PC-3 (cell line): Measurements from ENCODE around the gene ZNF507. TPM values are rescaled to one million over a fixed set of nuclear protein-coding genes. Genes with fewer than 3 reads are reported as not detected.

ENCODE experiments used
- ATAC-seq: fragments of 200-7000 bp; cut with Tn5 transposase; 2 replicates; pipeline ENCODE4 v1.9.1; 2020; ENCODE audit warnings: mild to moderate bottlenecking, moderate library complexity
- BruUV-seq: library from RNA; stranded (reverse); fragments of 400-500 nt; replicated peaks from 2 replicates; lab custom pipeline; 2021; lab: Mats Ljungman, UMichigan
- CTCF ChIA-PET: fragments of 300-600 bp; sonication (Branson Sonifier 250); formaldehyde crosslinking; loops from one replicate; lab custom pipeline; 2022; ENCODE audit warnings: antibody characterized with exemption; lab: Charles Lee
- POLR2A ChIA-PET: fragments of 300-600 bp; sonication (Branson Sonifier 250); formaldehyde crosslinking; loops from one replicate; lab custom pipeline; 2022; ENCODE audit warnings: antibody characterized with exemption; ENCODE audit not compliant: unreplicated experiment; lab: Charles Lee
- DNase-seq: peaks from one replicate; pipeline ENCODE4 v3.0.0-alpha.2; 2015
- H2AFZ ChIP-seq: fragments of 300-600 bp; sonication (generic); 2 replicates; pipeline ENCODE4 v1.6.0; 2016; ENCODE audit warnings: antibody characterized with exemption, low read length
- H3F3A ChIP-seq: fragments of 300-600 bp; sonication (generic); one replicate; pipeline ENCODE4 v1.6.0; 2017; ENCODE audit warnings: antibody characterized with exemption, low read length, control low read depth, mild to moderate bottlenecking; ENCODE audit not compliant: unreplicated experiment
- H3K27ac ChIP-seq: fragments of 300-600 bp; sonication (generic); 2 replicates; pipeline ENCODE4 v1.5.1; 2016; ENCODE audit warnings: mild to moderate bottlenecking, low read length
- H3K27me3 ChIP-seq: fragments of 300-600 bp; sonication (generic); 2 replicates; pipeline ENCODE4 v1.6.1; 2016; ENCODE audit warnings: low read length, mixed read lengths
- H3K36me3 ChIP-seq: fragments of 300-600 bp; sonication (generic); 2 replicates; pipeline ENCODE4 v1.6.1; 2016; ENCODE audit warnings: low read depth, mixed run types, low read length, mixed read lengths
- H3K4me1 ChIP-seq: fragments of 300-600 bp; sonication (generic); 2 replicates; pipeline ENCODE4 v1.5.1; 2016; ENCODE audit warnings: low read length; ENCODE audit not compliant: insufficient read depth
- H3K4me2 ChIP-seq: fragments of 300-600 bp; sonication (generic); 2 replicates; pipeline ENCODE4 v1.6.0; 2016; ENCODE audit warnings: low read length
- H3K4me3 ChIP-seq: fragments of 300-600 bp; sonication (generic); 2 replicates; pipeline ENCODE4 v1.5.1; 2016; ENCODE audit warnings: mild to moderate bottlenecking, low read length, mixed read lengths
- H3K79me2 ChIP-seq: fragments of 300-600 bp; sonication (generic); 2 replicates; pipeline ENCODE4 v1.6.1; 2017; ENCODE audit warnings: low read length, mixed read lengths
- H3K9ac ChIP-seq: fragments of 300-600 bp; sonication (generic); 2 replicates; pipeline ENCODE4 v1.6.0; 2016; ENCODE audit warnings: mild to moderate bottlenecking, low read length
- H3K9me2 ChIP-seq: fragments of 300-600 bp; sonication (generic); replicated peaks from 2 replicates; pipeline ENCODE4 v1.6.1; 2016; ENCODE audit warnings: mixed run types, low read length, mixed read lengths
- H3K9me3 ChIP-seq: fragments of 300-600 bp; sonication (generic); 2 replicates; pipeline ENCODE4 v1.6.1; 2016; ENCODE audit warnings: low read length, mixed read lengths
- H4K20me1 ChIP-seq: fragments of 300-600 bp; sonication (generic); 2 replicates; pipeline ENCODE4 v1.6.1; 2016; ENCODE audit warnings: low read length, mixed read lengths
- EZH2 ChIP-seq: fragments of 300-600 bp; sonication (generic); IDR thresholded peaks from one replicate; pipeline ENCODE4 v1.6.1; 2017; ENCODE audit warnings: antibody characterized with exemption, mild to moderate bottlenecking, low read length; ENCODE audit not compliant: unreplicated experiment
- EZH2phosphoT487 ChIP-seq: fragments of 300-600 bp; sonication (generic); IDR thresholded peaks from 2 replicates; pipeline ENCODE4 v1.6.1; 2018; ENCODE audit warnings: mild to moderate bottlenecking, antibody characterized with exemption, low read length, borderline replicate concordance
- intact Hi-C: fragments of 100-400 bp; cut with micrococcal nuclease; formaldehyde crosslinking; loops from 2 replicates; pipeline ENCODE4 v1.9.0; 2023
- total RNA-seq: library from RNA; depleted of rRNA; stranded (reverse); fragments of >200 nt; gene quantifications from 2 replicates; pipeline ENCODE4 v1.2.3, GENCODE V29; 2014
- TF ChIP-seq, protein P1 (sequence below): fragments of 300-600 bp; sonication (generic); conservative IDR thresholded peaks from 2 replicates; pipeline ENCODE4 v1.5.1; 2017; ENCODE audit warnings: antibody characterized with exemption, low read depth, mild to moderate bottlenecking, low read length

Gene ZNF507
- total RNA-seq, 1 experiment from 2014 or later, result 4.9 TPM

- Histone ChIP-seq H3K27me3 (no peaks in the 10 kb centered on the region), H3K27ac (no peak overlapping the region), H3K9me3 (no peaks in the 10 kb centered on the region), H3K9ac (no peak overlapping the region), H3K4me2 (no peak overlapping the region), H3F3A (no peaks in the 10 kb centered on the region), H3K4me3 (no peak overlapping the region), H3K36me3 (no peaks in the 10 kb centered on the region), H3K79me2 (no peaks in the 10 kb centered on the region), H2AFZ (no peak overlapping the region), H3K9me2 (no peaks in the 10 kb centered on the region), H4K20me1 (no peaks in the 10 kb centered on the region), H3K4me1 (no peaks in the 10 kb centered on the region)
- DNase-seq (no peak), ATAC-seq (no peak)
- intact Hi-C loops, result no loop called here
- ChIA-PET CTCF (no interaction called here), POLR2A (no interaction called here)
- BruUV-seq, result no TSS peak
- TF ChIP-seq EZH2phosphoT487, result no peak
- TF ChIP-seq, protein P1, sequence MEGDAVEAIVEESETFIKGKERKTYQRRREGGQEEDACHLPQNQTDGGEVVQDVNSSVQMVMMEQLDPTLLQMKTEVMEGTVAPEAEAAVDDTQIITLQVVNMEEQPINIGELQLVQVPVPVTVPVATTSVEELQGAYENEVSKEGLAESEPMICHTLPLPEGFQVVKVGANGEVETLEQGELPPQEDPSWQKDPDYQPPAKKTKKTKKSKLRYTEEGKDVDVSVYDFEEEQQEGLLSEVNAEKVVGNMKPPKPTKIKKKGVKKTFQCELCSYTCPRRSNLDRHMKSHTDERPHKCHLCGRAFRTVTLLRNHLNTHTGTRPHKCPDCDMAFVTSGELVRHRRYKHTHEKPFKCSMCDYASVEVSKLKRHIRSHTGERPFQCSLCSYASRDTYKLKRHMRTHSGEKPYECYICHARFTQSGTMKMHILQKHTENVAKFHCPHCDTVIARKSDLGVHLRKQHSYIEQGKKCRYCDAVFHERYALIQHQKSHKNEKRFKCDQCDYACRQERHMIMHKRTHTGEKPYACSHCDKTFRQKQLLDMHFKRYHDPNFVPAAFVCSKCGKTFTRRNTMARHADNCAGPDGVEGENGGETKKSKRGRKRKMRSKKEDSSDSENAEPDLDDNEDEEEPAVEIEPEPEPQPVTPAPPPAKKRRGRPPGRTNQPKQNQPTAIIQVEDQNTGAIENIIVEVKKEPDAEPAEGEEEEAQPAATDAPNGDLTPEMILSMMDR, result no peak
- no peak for TF ChIP-seq EZH2
Measured at GRCh38 chr19:32415246-32415645, 69.8 kb downstream of the ZNF507 start.

DNA sequence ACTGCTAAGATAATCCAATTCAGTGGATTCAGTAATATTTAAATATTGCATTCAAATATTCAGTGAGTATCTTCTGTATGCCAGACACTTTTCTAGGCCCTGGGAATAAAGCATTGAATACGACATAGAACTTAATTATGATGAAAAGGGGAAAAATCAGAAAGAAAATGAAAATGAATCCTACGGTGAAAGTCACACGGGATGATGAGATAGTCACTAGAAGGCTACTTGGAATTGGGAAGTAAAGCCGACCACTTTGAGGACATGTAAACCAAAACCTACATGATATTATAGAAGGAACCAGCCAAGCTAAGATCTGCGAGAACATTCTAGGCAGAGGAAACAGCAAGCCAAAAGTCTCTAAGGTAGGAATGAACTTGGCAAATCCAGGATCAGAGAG is 70.3 kb downstream of the ZNF507 start:
- Histone ChIP-seq H3F3A (no peaks in the 10 kb centered on the region), H3K27ac (no peak overlapping the region), H3K9me3 (no peaks in the 10 kb centered on the region), H2AFZ (no peak overlapping the region), H3K4me2 (no peak overlapping the region), H3K4me1 (no peaks in the 10 kb centered on the region), H4K20me1 (no peaks in the 10 kb centered on the region), H3K9ac (no peak overlapping the region), H3K79me2 (no peaks in the 10 kb centered on the region), H3K4me3 (no peak overlapping the region), H3K9me2 (no peaks in the 10 kb centered on the region), H3K36me3 (no peaks in the 10 kb centered on the region), H3K27me3 (no peaks in the 10 kb centered on the region)
- POLR2A ChIA-PET, result no interaction called here
- DNase-seq (no peak), ATAC-seq (no peak)
- intact Hi-C loops, result no loop called here
- CTCF ChIA-PET, result no interaction called here
- no TSS peak for BruUV-seq
- TF ChIP-seq, protein P1, result no peak
- no peak for TF ChIP-seq EZH2phosphoT487
- no peak for TF ChIP-seq EZH2

DNA sequence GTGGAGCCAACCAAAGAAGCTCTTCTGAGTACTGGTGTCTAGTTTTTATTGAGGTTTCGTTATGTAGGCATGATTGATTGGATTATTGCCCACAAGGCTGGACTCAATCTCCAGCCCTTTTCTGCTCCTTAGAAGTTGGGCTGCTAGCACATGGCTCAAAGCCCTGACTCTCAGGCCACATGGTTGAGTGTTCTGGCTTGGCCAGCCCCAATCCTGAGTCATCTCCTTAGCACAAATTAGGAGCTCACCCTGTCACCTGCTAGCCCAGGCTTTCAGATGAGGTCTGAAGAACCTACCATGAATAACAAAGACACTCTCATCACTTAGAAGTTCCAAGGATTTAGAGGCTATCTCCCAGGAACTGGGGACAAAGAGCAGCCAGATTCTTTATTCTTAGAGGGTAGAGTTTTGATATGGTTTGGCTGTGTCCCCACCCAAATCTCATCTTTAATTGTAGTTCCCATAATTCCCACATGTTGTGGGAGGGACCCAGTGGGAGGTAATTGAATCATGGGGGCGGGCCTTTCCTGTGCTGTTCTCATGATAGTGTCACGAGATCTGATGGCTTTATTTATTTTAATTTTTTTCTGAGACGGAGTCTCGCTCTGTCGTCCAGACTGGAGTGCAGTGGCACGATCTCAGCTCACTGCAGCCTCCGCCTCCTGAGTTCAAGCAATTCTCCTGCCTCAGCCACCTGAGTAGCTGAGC is 71.5 kb downstream of the ZNF507 start:
- ATAC-seq (no peak), DNase-seq (no peak)
- H3F3A ChIP-seq, result no peaks in the 10 kb centered on the region
- H3K9ac ChIP-seq, result no peak overlapping the region
- TF ChIP-seq EZH2 (no peak), EZH2phosphoT487 (no peak)
- TF ChIP-seq, protein P1, result no peak
- H3K27me3 ChIP-seq, result no peaks in the 10 kb centered on the region
- no peaks in the 10 kb centered on the region for H3K79me2 ChIP-seq
- CTCF ChIA-PET, result no interaction called here
- no peak overlapping the region for H3K4me2 ChIP-seq
- no peak overlapping the region for H3K27ac ChIP-seq
- no TSS peak for BruUV-seq
- POLR2A ChIA-PET, result no interaction called here
- no peak overlapping the region for H2AFZ ChIP-seq
- H4K20me1 ChIP-seq, result no peaks in the 10 kb centered on the region
- H3K36me3 ChIP-seq, result no peaks in the 10 kb centered on the region
- intact Hi-C loops, result no loop called here
- no peaks in the 10 kb centered on the region for H3K9me3 ChIP-seq
- H3K9me2 ChIP-seq, result no peaks in the 10 kb centered on the region
- H3K4me3 ChIP-seq, result no peak overlapping the region
- no peaks in the 10 kb centered on the region for H3K4me1 ChIP-seq
